Stimulated activated CD8-positive, alpha-beta memory T cell treated with anti-CD3 and anti-CD28 coated beads, Interleukin-2, amount 100 ng/mL, for 48 hours (primary cell): ENCODE measurements around the gene FOSB.
A peak's percentile ranks its signal among the peaks of the same experiment; 100 is the strongest.

ENCODE experiments used
- DNase-seq, 2 donors: peaks; one replicate each; pipeline ENCODE4 v3.0.0-alpha.2; 2020; ENCODE audit warnings: low read depth in 2 of 2

FOSB gene

DNA sequence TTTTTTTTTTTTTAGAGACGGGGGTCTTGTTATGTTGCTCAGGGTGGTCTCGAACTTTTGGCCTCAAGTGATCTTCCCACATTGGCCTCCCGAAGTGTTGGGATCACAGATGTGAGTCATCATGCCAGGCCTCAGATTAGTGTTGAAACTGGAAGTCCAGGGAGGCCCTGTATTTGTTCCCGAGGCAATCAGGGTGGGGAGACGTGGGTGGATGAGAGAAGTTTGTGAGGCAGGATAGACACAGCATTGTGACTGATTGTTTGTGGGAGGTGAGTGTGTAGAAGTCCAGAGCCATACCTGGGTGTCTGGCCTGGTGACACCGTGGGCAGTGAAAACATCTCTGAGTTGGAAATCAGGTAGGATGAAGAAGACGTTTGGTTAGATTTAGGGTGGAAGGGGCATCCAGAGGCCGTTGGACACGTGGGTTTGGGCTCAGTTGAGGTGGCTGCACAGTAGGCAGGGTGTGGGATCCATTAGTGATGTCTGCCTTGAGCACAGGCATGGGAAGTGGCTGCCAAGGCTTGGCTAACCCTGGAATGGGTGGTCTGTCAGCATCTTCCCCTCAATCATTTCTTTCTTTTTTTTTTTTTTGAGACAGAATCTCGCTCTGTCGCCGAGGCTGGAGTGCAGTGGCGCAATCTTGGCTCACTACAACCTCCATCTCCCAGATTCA lies 16.6 kb downstream of the FOSB start:
- DNase-seq: no peak

DNA sequence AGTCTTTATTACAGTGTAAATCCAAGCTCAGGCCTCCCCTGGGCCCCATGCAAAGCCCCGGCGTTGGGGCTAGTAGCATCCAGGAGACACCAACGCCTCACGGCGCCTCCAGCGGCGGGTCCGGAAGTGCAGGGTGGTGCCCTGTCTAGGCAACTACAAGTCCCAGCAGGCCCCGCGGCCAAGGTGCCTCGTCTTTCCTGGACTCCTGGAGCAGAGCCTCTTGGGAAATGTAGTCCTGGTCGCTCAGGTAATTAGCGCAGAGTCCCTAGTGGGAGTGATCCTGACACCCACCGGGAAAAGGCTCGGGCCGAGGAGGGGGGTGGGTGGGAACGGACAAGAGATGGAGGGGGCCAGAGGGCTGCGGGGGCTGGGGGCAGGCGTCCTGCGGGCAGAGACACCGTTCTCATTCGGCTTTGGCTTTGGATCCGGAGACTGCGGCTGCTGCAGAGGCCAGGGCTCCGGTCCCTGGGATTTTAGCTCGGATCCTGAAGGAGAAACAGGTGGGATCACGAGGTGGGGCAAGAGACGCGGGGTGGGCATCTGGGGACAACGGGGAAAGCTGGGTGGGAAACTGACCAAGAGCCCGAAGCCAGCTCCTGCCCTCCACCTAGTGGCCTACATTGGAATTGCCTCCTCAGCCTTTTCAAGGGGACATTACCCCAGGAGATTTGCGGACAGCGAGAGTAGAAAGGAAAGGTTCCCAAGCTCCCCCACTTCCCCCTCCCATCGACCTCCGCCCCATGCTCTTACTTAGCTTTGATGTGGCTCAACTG lies 17.7 kb downstream of the FOSB start:
- peak; percentile 98 to 99 for DNase-seq

DNA sequence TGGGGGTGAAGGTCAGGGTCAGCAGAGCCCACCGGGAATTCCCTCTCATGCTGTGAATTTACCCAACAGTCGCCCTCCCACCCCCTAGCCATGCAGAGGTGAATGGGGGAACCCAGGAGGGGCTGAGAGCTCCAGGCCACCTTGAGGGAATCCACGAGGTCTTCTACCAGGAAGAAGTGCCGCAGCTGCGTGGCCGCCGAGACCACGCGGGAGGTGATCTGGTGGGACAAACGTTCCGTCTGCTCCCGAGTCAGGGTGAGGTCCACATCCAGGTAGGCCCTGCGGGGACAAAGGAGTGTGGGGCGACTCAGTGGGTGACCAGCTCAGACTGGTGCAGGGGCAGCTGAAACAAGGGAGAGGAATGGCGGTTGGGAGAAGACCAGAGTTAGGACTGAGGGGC lies 20.9 kb downstream of the FOSB start:
- DNase-seq: no peak

- DNase-seq: no peak
Observed at GRCh38 chr19:45489216-45489855, 21.5 kb downstream of the FOSB start.

- no peak for DNase-seq
Observed at GRCh38 chr19:45492137-45492626, 24.4 kb downstream of the FOSB start.

- no peak for DNase-seq
Observed at GRCh38 chr19:45492627-45493470, 25.1 kb downstream of the FOSB start.

- DNase-seq: no peak
Observed at GRCh38 chr19:45494261-45494916, 26.6 kb downstream of the FOSB start.

DNA sequence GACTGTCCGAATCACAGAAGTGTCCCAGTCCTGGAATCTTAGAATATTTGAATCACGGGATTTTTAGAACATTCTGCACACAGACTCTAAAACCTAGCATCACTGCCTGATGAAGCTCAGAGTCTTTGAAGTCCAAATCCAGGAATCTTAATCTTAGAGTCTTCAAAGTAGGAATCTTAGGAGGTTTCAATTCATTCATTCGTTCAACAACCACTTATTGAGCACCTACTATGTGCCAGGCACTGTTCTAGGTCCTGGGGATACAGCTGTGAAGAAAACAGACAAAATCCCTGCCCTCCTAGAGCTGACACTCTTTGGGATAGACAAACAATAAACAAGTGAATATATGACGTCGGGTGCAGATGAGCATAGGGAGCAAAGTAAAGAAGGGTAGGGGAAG lies 27.4 kb downstream of the FOSB start:
- no peak for DNase-seq

DNA sequence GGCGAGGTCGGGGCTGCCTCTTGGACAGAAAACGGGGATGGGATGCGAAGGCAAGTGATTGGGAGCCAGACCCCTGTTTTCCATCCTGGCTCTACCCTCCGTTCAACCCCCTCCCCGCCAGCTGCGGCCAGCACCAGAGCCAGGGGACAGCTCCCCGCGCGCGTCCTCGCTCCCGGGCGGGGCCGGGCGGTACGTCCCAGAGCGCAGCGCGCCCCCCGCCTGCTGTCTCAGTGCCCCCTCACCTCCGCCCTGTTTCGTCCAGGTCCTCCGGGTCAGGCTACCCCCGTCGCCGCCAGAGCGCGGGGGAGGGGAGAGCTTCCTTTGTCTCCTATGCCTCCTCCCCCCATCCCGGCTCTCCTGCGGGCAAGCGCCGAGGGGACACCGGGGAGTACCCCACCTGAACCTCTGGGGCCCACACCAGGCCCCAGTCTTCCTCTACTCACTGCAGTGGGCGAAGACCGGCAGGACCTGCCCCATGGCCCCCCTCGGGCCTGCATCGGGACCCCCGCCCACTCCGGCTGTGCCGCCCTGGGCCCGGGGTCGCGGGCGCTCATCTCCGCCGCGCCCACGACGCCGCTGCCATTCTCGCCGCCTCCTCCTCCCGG lies 28.7 kb downstream of the FOSB start:
- DNase-seq: no peak

DNA sequence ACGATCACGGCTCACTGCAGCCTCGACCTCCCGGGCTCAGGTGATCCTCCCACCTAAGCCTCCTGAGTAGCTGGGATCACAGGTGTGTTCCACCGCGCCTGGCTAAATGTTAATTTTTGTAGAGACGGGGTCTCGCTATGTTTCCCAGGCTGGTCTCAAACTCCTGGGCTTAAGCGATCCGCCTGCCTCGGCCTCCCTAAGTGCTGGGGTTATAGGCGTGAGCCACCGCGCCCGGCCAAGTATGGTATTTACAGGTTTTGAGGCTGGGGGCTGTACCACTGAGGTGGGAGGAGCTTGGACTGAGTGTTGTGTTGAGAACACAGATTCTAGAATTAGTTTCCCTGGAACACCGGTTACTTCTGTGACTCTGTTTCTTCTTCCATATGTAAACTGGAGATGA lies 30.0 kb downstream of the FOSB start:
- no peak for DNase-seq

DNA sequence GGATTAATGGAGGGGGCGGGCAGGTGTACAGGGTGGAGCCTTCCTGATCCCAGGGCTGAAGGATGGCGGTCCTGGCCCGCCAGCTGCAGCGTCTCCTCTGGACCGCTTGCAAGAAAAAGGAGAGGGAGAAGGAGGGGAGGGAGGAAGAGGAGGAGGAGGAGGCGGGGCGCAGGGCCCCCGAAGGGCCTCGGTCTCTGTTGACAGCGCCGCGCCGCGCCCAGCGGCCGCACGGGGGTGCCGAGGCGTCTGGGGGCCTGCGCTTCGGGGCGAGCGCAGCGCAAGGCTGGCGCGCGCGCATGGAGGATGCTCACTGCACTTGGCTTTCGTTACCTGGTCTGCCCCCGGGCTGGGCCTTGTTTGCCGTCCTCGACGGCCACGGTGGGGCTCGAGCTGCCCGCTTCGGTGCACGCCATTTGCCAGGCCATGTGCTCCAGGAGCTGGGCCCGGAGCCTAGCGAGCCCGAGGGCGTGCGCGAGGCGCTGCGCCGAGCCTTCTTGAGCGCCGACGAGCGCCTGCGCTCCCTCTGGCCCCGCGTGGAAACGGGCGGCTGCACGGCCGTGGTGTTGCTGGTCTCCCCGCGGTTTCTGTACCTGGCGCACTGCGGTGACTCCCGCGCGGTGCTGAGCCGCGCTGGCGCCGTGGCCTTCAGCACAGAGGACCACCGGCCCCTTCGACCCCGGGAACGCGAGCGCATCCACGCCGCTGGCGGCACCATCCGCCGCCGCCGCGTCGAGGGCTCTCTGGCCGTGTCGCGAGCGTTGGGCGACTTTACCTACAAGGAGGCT lies 30.8 kb downstream of the FOSB start, which contains the start of gene PPM1N:
TSS of gene PPM1N (plus strand) at position 33 of the 785 bp plus-strand sequence. CDS start at position 63, 30 bp downstream.
- DNase-seq: peak in 1 of 2 donors; percentile 62

GRCh38 chr19:45499196-45500180 lies 31.7 kb downstream of the FOSB start:
- peak in 1 of 2 donors; percentile 70 for DNase-seq

- no peak for DNase-seq
Observed at GRCh38 chr19:45500918-45501729, 33.3 kb downstream of the FOSB start.

DNA sequence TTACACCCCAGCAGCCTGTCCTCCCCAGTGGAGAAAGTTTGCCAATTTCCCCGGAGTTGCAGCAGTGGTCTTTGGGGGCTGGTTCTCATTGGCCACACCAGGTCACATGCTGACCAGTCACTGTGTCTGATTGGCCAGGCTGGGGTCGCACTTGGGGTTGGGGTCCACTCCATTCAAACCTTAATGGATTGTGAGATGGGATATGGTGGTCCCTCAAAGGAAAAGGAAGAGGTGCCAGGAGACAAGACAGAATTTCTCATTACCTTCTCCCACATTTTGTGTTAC lies 33.9 kb downstream of the FOSB start:
- no peak for DNase-seq

DNA sequence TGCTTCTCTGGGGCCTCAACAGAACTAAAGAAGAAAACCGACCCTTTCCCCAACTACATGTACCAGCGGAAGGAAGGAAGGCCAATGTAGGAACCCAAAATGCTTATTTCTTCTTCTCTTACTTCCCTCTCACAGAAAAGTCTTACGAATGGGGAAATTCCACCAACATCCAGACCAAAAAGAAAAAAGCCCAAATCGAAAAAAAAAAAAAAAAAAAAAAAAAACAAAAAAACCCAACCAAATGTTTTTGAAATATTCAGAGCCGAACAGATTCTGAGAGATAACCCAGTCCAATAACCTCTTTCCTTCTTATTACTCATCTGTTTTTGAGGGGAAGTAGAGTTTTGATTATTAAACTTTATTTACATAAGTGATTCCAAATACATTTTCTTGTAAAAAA lies 34.3 kb downstream of the FOSB start:
- DNase-seq: no peak

GRCh38 chr19:45503909-45504308 lies 36.1 kb downstream of the FOSB start:
- DNase-seq: no peak

GRCh38 chr19:45505151-45505995 lies 37.6 kb downstream of the FOSB start:
- no peak for DNase-seq
